ENCODE results near the gene IVD.

The IVD gene

DNA sequence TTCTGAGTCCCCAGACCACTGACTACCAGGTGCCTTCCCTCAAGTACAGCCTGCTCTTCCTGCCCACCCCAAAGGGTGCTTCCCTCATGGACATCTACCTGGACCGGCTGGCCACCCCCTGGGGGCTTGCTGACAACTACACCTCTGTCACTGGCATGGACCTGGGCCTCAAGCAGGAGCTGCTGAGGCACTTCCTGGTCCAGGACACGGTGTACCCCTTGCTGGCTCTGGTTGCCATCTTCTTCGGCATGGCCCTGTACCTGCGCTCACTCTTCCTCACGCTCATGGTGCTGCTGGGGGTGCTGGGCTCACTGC is 38.3 kb upstream of the IVD start:
- intact Hi-C loops (cut with micrococcal nuclease): no loop called here
- Mint-ChIP-seq H3K27me3 (peaks cover 15% of the 10 kb centered on the region), H3K4me3 (peak overlapping the region; percentile 73)

DNA sequence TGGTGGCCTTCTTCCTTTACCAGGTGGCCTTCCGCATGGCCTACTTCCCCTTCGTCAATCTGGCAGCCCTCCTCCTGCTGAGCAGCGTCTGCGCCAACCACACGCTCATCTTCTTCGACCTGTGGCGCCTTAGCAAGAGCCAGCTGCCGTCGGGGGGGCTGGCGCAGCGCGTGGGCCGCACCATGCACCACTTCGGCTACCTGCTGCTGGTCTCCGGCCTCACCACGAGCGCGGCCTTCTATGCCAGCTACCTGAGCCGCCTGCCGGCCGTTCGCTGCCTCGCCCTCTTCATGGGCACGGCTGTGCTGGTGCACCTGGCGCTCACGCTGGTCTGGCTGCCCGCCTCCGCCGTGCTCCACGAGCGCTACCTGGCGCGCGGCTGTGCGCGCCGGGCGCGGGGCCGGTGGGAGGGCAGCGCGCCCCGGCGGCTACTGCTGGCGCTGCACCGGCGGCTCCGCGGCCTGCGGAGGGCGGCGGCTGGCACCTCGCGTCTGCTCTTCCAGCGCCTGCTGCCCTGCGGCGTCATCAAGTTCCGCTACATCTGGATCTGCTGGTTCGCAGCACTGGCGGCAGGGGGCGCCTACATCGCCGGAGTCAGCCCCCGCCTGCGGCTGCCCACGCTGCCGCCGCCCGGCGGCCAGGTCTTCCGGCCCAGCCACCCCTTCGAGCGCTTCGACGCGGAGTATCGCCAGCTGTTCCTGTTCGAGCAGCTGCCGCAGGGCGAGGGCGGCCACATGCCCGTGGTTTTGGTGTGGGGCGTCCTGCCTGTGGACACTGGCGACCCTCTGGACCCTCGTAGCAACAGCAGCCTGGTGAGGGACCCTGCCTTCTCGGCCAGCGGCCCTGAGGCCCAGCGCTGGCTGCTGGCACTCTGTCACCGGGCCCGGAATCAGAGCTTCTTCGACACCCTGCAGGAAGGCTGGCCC is 37.6 kb upstream of the IVD start:
- intact Hi-C loops (cut with micrococcal nuclease): loop anchor here (1.0 to 2.0 kb wide), 3 partner anchors 15 to 54 kb away; partner anchors contain the start of genes IVD and KNSTRN
- Mint-ChIP-seq H3K36me3 (ENCODE audit: low read depth) (no peaks in the 10 kb centered on the region), H3K4me3 (peak overlapping the region; percentile 73), H3K27ac (peak overlapping the region; percentile 69), H3K9me3 (no peaks in the 10 kb centered on the region), H3K27me3 (peaks cover 15% of the 10 kb centered on the region), H3K4me1 (ENCODE audit: low read depth) (peaks cover 39% of the 10 kb centered on the region)

More for the DNA sequence above, 38.3 kb upstream of the IVD start:
- H3K9me3 Mint-ChIP-seq: no peaks in the 10 kb centered on the region
- H3K36me3 Mint-ChIP-seq (ENCODE audit: low read depth): peaks cover 4% of the 10 kb centered on the region
- H3K4me1 Mint-ChIP-seq (ENCODE audit: low read depth): peaks cover 33% of the 10 kb centered on the region
- peak overlapping the region; percentile 69 for H3K27ac Mint-ChIP-seq

DNA sequence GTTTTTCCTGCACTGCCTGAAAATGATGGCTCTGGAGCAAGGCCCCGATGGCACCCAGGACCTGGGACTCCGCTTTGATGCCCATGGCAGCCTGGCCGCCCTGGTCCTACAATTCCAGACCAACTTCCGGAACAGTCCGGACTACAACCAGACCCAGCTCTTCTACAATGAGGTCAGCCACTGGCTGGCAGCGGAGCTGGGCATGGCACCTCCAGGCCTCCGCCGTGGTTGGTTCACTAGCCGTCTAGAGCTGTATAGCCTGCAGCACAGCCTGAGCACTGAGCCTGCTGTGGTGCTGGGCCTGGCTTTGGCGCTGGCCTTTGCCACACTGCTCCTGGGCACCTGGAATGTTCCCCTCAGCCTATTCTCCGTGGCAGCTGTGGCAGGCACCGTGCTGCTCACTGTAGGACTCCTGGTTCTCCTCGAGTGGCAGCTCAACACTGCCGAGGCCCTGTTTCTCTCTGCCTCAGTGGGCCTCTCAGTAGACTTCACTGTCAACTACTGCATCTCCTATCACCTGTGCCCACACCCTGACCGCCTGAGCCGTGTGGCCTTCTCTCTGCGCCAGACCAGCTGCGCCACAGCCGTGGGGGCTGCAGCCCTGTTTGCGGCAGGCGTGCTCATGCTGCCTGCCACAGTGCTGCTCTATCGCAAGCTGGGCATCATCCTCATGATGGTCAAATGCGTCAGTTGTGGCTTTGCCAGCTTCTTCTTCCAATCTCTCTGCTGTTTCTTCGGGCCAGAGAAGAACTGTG is 36.7 kb upstream of the IVD start:
- Mint-ChIP-seq H3K9me3 (no peaks in the 10 kb centered on the region), H3K27me3 (peaks cover 15% of the 10 kb centered on the region), H3K4me3 (no peak overlapping the region), H3K27ac (peak overlapping the region; percentile 69), H3K4me1 (ENCODE audit: low read depth) (peaks cover 44% of the 10 kb centered on the region), H3K36me3 (ENCODE audit: low read depth) (no peaks in the 10 kb centered on the region)
- intact Hi-C loops (cut with micrococcal nuclease): loop anchor here (1.0 to 2.0 kb wide), 3 partner anchors 14 to 53 kb away; partner anchors contain the start of genes IVD and KNSTRN

DNA sequence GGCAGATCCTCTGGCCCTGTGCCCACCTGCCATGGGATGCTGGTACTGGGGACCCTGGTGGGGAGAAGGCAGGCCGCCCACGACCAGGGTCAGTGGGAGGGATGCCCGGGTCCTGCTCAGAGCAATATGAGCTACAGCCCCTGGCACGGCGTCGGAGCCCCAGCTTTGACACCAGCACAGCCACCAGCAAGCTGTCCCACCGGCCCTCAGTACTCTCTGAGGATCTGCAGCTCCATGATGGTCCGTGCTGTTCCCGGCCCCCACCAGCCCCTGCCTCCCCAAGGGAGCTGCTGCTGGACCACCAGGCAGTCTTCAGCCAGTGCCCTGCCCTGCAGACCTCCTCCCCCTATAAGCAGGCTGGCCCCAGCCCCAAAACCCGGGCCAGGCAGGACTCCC is 36.1 kb upstream of the IVD start:
- H3K27ac Mint-ChIP-seq: peak overlapping the region; percentile 4
- H3K4me3 Mint-ChIP-seq: no peak overlapping the region
- H3K4me1 Mint-ChIP-seq (ENCODE audit: low read depth): peaks cover 39% of the 10 kb centered on the region
- intact Hi-C loops (cut with micrococcal nuclease): loop anchor here (2.0 kb wide), 1 partner anchor 13 kb away; the partner anchor contains the start of gene KNSTRN
- H3K36me3 Mint-ChIP-seq (ENCODE audit: low read depth): no peaks in the 10 kb centered on the region
- no peaks in the 10 kb centered on the region for H3K9me3 Mint-ChIP-seq
- H3K27me3 Mint-ChIP-seq: peaks cover 15% of the 10 kb centered on the region

DNA sequence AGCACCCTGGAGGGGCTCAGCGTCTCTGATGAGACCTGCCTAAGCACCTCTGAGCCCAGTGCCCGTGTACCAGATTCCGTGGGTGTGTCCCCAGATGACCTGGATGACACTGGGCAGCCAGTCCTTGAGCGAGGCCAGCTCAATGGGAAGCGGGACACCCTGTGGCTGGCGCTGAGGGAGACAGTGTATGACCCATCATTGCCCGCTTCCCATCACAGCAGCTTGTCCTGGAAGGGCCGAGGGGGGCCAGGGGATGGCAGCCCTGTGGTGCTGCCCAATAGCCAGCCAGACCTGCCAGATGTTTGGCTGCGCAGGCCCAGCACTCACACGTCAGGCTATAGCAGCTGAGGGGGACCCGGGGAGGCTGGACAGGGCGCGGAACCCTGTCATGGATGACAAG is 35.6 kb upstream of the IVD start:
- H3K4me3 Mint-ChIP-seq: no peak overlapping the region
- H3K27me3 Mint-ChIP-seq: peaks cover 15% of the 10 kb centered on the region
- peak overlapping the region; percentile 4 for H3K27ac Mint-ChIP-seq
- no peaks in the 10 kb centered on the region for H3K9me3 Mint-ChIP-seq
- intact Hi-C loops (cut with micrococcal nuclease): loop anchor here (2.0 kb wide), 1 partner anchor 13 kb away; the partner anchor contains the start of gene KNSTRN
- H3K36me3 Mint-ChIP-seq (ENCODE audit: low read depth): no peaks in the 10 kb centered on the region
- peaks cover 39% of the 10 kb centered on the region for H3K4me1 Mint-ChIP-seq (ENCODE audit: low read depth)

GRCh38 chr15:40372981-40373380 is 32.6 kb upstream of the IVD start:
- intact Hi-C loops (cut with micrococcal nuclease): no loop called here
- H3K36me3 Mint-ChIP-seq (ENCODE audit: low read depth): no peaks in the 10 kb centered on the region
- H3K4me1 Mint-ChIP-seq (ENCODE audit: low read depth): peaks cover 27% of the 10 kb centered on the region
- no peaks in the 10 kb centered on the region for H3K9me3 Mint-ChIP-seq
- no peak overlapping the region for H3K4me3 Mint-ChIP-seq
- no peak overlapping the region for H3K27ac Mint-ChIP-seq
- H3K27me3 Mint-ChIP-seq: peaks cover 8% of the 10 kb centered on the region

GRCh38 chr15:40377606-40378005 is 28.0 kb upstream of the IVD start:
- peaks cover under 1% of the 10 kb centered on the region for H3K36me3 Mint-ChIP-seq (ENCODE audit: low read depth)
- H3K9me3 Mint-ChIP-seq: no peaks in the 10 kb centered on the region
- no peaks in the 10 kb centered on the region for H3K27me3 Mint-ChIP-seq
- no peak overlapping the region for H3K27ac Mint-ChIP-seq
- no peak overlapping the region for H3K4me3 Mint-ChIP-seq
- intact Hi-C loops (cut with micrococcal nuclease): no loop called here
- H3K4me1 Mint-ChIP-seq (ENCODE audit: low read depth): peaks cover 27% of the 10 kb centered on the region

- H3K4me1 Mint-ChIP-seq (ENCODE audit: low read depth): peaks cover 36% of the 10 kb centered on the region
- intact Hi-C loops (cut with micrococcal nuclease): no loop called here
- H3K36me3 Mint-ChIP-seq (ENCODE audit: low read depth): peaks cover 6% of the 10 kb centered on the region
- H3K27ac Mint-ChIP-seq: peak overlapping the region; percentile 49
- no peaks in the 10 kb centered on the region for H3K27me3 Mint-ChIP-seq
- H3K4me3 Mint-ChIP-seq: no peak overlapping the region
- H3K9me3 Mint-ChIP-seq: no peaks in the 10 kb centered on the region
Observed at GRCh38 chr15:40379374-40379773, 26.2 kb upstream of the IVD start.

GRCh38 chr15:40379853-40380252 is 25.7 kb upstream of the IVD start:
- Mint-ChIP-seq H3K9me3 (no peaks in the 10 kb centered on the region), H3K27me3 (no peaks in the 10 kb centered on the region), H3K36me3 (ENCODE audit: low read depth) (peaks cover 6% of the 10 kb centered on the region), H3K4me3 (no peak overlapping the region), H3K4me1 (ENCODE audit: low read depth) (peaks cover 40% of the 10 kb centered on the region), H3K27ac (peak overlapping the region; percentile 49)
- intact Hi-C loops (cut with micrococcal nuclease): no loop called here

GRCh38 chr15:40380636-40381035 is 25.0 kb upstream of the IVD start:
- H3K36me3 Mint-ChIP-seq (ENCODE audit: low read depth): peaks cover 6% of the 10 kb centered on the region
- H3K27ac Mint-ChIP-seq: no peak overlapping the region
- H3K27me3 Mint-ChIP-seq: no peaks in the 10 kb centered on the region
- intact Hi-C loops (cut with micrococcal nuclease): no loop called here
- no peak overlapping the region for H3K4me3 Mint-ChIP-seq
- peaks cover 46% of the 10 kb centered on the region for H3K4me1 Mint-ChIP-seq (ENCODE audit: low read depth)
- no peaks in the 10 kb centered on the region for H3K9me3 Mint-ChIP-seq

- no peaks in the 10 kb centered on the region for H3K9me3 Mint-ChIP-seq
- peak overlapping the region; percentile 90 for H3K27ac Mint-ChIP-seq
- intact Hi-C loops (cut with micrococcal nuclease): loop anchor here (2.0 kb wide), 1 partner anchor 13 kb away; no protein-coding TSS in a partner anchor
- peaks cover 13% of the 10 kb centered on the region for H3K36me3 Mint-ChIP-seq (ENCODE audit: low read depth)
- H3K27me3 Mint-ChIP-seq: no peaks in the 10 kb centered on the region
- H3K4me1 Mint-ChIP-seq (ENCODE audit: low read depth): peaks cover 46% of the 10 kb centered on the region
- no peak overlapping the region for H3K4me3 Mint-ChIP-seq
Observed at GRCh38 chr15:40381818-40382529, 23.6 kb upstream of the IVD start.

- Mint-ChIP-seq H3K36me3 (ENCODE audit: low read depth) (peaks cover 22% of the 10 kb centered on the region), H3K4me3 (peak within 1 kb of the TSS; percentile 90), H3K4me1 (ENCODE audit: low read depth) (peaks cover 46% of the 10 kb centered on the region), H3K9me3 (no peaks in the 10 kb centered on the region), H3K27ac (peak within 1 kb of the TSS; percentile 90), H3K27me3 (no peaks in the 10 kb centered on the region)
- intact Hi-C loops (cut with micrococcal nuclease): loop anchor here (2.0 kb wide), 1 partner anchor 14 kb away; no protein-coding TSS in a partner anchor
Observed at GRCh38 chr15:40382580-40383456, 22.8 kb upstream of the IVD start, which contains the start of gene KNSTRN. KNSTRN (plus strand) TSS chr15:40382721; CDS start chr15:40382836, 115 bp downstream.

- no peak overlapping the region for H3K4me3 Mint-ChIP-seq
- no peak overlapping the region for H3K27ac Mint-ChIP-seq
- intact Hi-C loops (cut with micrococcal nuclease): no loop called here
- H3K36me3 Mint-ChIP-seq (ENCODE audit: low read depth): peaks cover 47% of the 10 kb centered on the region
- H3K9me3 Mint-ChIP-seq: no peaks in the 10 kb centered on the region
- H3K27me3 Mint-ChIP-seq: no peaks in the 10 kb centered on the region
- H3K4me1 Mint-ChIP-seq (ENCODE audit: low read depth): peaks cover 56% of the 10 kb centered on the region
Observed at GRCh38 chr15:40386480-40386879, 19.1 kb upstream of the IVD start.
